ENCODE data around the gene TSEN54.

DNA sequence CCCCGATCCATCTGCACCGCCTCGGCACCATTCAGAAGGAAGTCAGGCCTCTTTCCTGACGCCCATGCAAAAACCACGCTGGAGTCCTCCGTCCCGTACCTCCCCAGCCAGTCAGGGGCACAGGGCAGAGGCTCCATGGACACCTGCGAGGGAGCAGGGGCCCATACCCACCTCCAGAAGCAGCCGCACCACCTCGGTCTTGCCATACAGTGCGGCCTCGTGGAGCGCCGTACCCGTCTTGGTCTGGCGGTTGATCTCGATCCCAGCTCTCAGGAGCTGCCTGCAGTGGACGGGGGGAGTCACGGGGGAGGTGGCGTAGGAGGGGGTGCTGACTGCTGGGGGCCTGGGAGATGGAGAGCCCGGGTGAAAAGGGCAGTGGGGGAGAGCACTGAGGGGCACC lies 10.2 kb upstream of the TSEN54 start:
- TF ChIP-seq POLR2A (IDR thresholded peaks at IDR 0.05; ENCODE audit: low read length) (no peak), GATA1 (IDR thresholded peaks at IDR 0.05; ENCODE audit: low read depth, low read length) (no peak)

Data from erythroblast (primary cell).